Endothelial cell of umbilical vein (primary cell): ENCODE results near the gene KLK2. TPM values are rescaled to one million over a fixed set of nuclear protein-coding genes. Genes with fewer than 3 reads are reported as not detected.

ENCODE experiments used
- BruUV-seq: library from RNA; stranded (reverse); fragments of 400-500 nt; replicated peaks from 2 replicates; lab custom pipeline; 2021; lab: Mats Ljungman, UMichigan
- CTCF ChIA-PET: fragments of 300-600, 350-600 bp; sonication (Branson Sonifier 250); formaldehyde crosslinking; loops from one replicate; lab custom pipeline; 2021; ENCODE audit warnings: antibody characterized with exemption, inconsistent platforms; lab: Charles Lee
- POLR2A ChIA-PET: fragments of 300-600, 350-600 bp; sonication (Branson Sonifier 250); formaldehyde crosslinking; loops from one replicate; lab custom pipeline; 2021; ENCODE audit warnings: antibody characterized with exemption, inconsistent platforms; lab: Charles Lee
- DNase-seq: peaks from one replicate; pipeline ENCODE4 v3.0.0-alpha.2; 2011; ENCODE audit warnings: low read depth, low spot score
- FAIRE-seq: peaks from 2 replicates; lab custom pipeline; 2011; peaks lifted over from hg19 to GRCh38; lab: Jason Lieb, UNC
- H2AFZ ChIP-seq: 2 replicates; pipeline ENCODE4 v1.6.0; 2012; ENCODE audit warnings: low read depth, low read length, control low read depth, inconsistent platforms
- H3K27ac ChIP-seq: 2 replicates; pipeline ENCODE4 v1.5.1; 2011; ENCODE audit warnings: low read depth, mild to moderate bottlenecking, control low read depth, low read length, moderate library complexity; ENCODE audit not compliant: insufficient read depth
- H3K27me3 ChIP-seq, 2 experiments: 2 replicates each; pipeline versions ENCODE4 v1.6.0 to v1.6.1; 2011; ENCODE audit warnings: low read length in 2 of 2, mixed read lengths in 1 of 2; ENCODE audit not compliant: control insufficient read depth in 2 of 2, insufficient read depth in 2 of 2
- H3K36me3 ChIP-seq, 2 experiments: 2 replicates in 1 of 2; 3 replicates in 1 of 2; pipeline ENCODE4 v1.5.1; 2011; ENCODE audit warnings: low read length in 2 of 2, mild to moderate bottlenecking in 1 of 2, moderate library complexity in 1 of 2; ENCODE audit not compliant: control insufficient read depth in 2 of 2, insufficient read depth in 2 of 2; ENCODE audit errors: extremely low read depth in 1 of 2
- H3K4me1 ChIP-seq: 3 replicates; pipeline ENCODE4 v1.5.1; 2011; ENCODE audit warnings: mild to moderate bottlenecking, low read length; ENCODE audit not compliant: control insufficient read depth, insufficient read depth; ENCODE audit errors: extremely low read depth
- H3K4me2 ChIP-seq: 2 replicates; pipeline ENCODE4 v1.6.1; 2011; ENCODE audit warnings: low read length, control low read depth, mixed read lengths; ENCODE audit not compliant: insufficient read depth
- H3K4me3 ChIP-seq, 3 experiments: fragments of 200-600 bp in 1 of 3; sonication (generic), shearing (Covaris generic) in 1 of 3; replicated peaks in 1 of 3; 2 replicates each; pipeline ENCODE4 v1.5.1; 2011 to 2016; ENCODE audit warnings: control low read depth in 3 of 3, low read length in 3 of 3, mild to moderate bottlenecking in 2 of 3, inconsistent platforms in 1 of 3, low read depth in 1 of 3, moderate library complexity in 1 of 3; ENCODE audit not compliant: insufficient read depth in 1 of 3
- H3K79me2 ChIP-seq: 2 replicates; pipeline ENCODE4 v1.6.0; 2012; ENCODE audit warnings: low read length, inconsistent platforms; ENCODE audit not compliant: control insufficient read depth, insufficient read depth
- H3K9ac ChIP-seq: replicated peaks from 2 replicates; pipeline ENCODE3; 2011; ENCODE audit warnings: low read length, control low read depth; ENCODE audit not compliant: insufficient read depth; ENCODE audit errors: extremely low read depth
- H3K9me1 ChIP-seq: replicated peaks from 3 replicates; pipeline ENCODE4 v1.6.0; 2011; ENCODE audit warnings: mild to moderate bottlenecking, low read length; ENCODE audit not compliant: control insufficient read depth, insufficient read depth; ENCODE audit errors: extremely low read depth
- H3K9me3 ChIP-seq: replicated peaks from 2 replicates; pipeline ENCODE4 v1.5.1; 2012; ENCODE audit warnings: low read length, inconsistent platforms; ENCODE audit not compliant: control insufficient read depth, insufficient read depth
- H4K20me1 ChIP-seq: replicated peaks from 2 replicates; pipeline ENCODE3; 2011; ENCODE audit warnings: mild to moderate bottlenecking, low read length; ENCODE audit not compliant: control insufficient read depth, insufficient read depth; ENCODE audit errors: extremely low read depth
- EZH2 ChIP-seq: IDR thresholded peaks from 2 replicates; pipeline ENCODE4 v1.6.1; 2012; ENCODE audit warnings: borderline replicate concordance, low read depth, mild to moderate bottlenecking, moderate library complexity, low read length, inconsistent platforms; ENCODE audit not compliant: severe bottlenecking
- FOS ChIP-seq: IDR thresholded peaks from 2 replicates; pipeline ENCODE4 v1.6.1; 2011; ENCODE audit warnings: mild to moderate bottlenecking, low read length, moderate library complexity, borderline replicate concordance; ENCODE audit not compliant: insufficient read depth
- GATA2 ChIP-seq: IDR thresholded peaks from 2 replicates; pipeline ENCODE4 v1.7.0; 2011; ENCODE audit warnings: low read depth, mild to moderate bottlenecking, moderate library complexity, mixed read lengths, low read length; ENCODE audit not compliant: insufficient read length, insufficient read depth
- JUN ChIP-seq: IDR thresholded peaks from 2 replicates; pipeline ENCODE4 v1.6.1; 2011; ENCODE audit warnings: borderline replicate concordance, low read depth; ENCODE audit not compliant: insufficient read length, insufficient read depth
- MYC ChIP-seq: IDR thresholded peaks from one replicate; pipeline ENCODE4 v1.6.1; 2011; ENCODE audit warnings: mild to moderate bottlenecking, low read depth, low read length
- POLR2A ChIP-seq: IDR thresholded peaks from 2 replicates; pipeline ENCODE4 v1.6.1; 2012; ENCODE audit warnings: low read depth, mild to moderate bottlenecking, control low read depth, low read length
- POLR2AphosphoS5 ChIP-seq: IDR thresholded peaks from 2 replicates; pipeline ENCODE4 v1.6.1; 2012; ENCODE audit warnings: low read depth, mild to moderate bottlenecking, control low read depth, low read length, moderate library complexity; ENCODE audit not compliant: insufficient read depth
- dilution Hi-C: fragments of 300-500 bp; cut with MboI; formaldehyde crosslinking; loops from one replicate; pipeline ENCODE4 v1.15.0; 2019; ENCODE audit warnings: low sequenced_read_pairs; ENCODE audit not compliant: extremely low pct_ligation_motif_present
- intact Hi-C: fragments of 100-400 bp; cut with micrococcal nuclease; formaldehyde crosslinking; loops from one replicate; pipeline ENCODE4 v1.10.0; 2022
- polyA plus RNA-seq, 4 experiments: library from polyadenylated mRNA; depleted of rRNA in 3 of 4; stranded (reverse) in 3 of 4; unstranded in 1 of 4; fragments of >200 nt; gene quantifications; 2 replicates each; pipeline versions ENCODE4 v1.2.1 to v1.2.3, GENCODE V29; 2011 to 2012; ENCODE audit warnings: missing spikeins in 1 of 4
- total RNA-seq: library from RNA; stranded (reverse); gene quantifications from 2 replicates; pipeline ENCODE4 v1.2.3, GENCODE V29; 2021
- TF ChIP-seq, protein P1 (sequence below): IDR thresholded peaks from 2 replicates; pipeline ENCODE4 v1.6.1; 2011; ENCODE audit not compliant: insufficient read depth, insufficient read length
- TF ChIP-seq, protein P2 (sequence below), 2 donors: IDR thresholded peaks; 1 replicate in 1 of 2; 2 replicates in 1 of 2; pipeline ENCODE4 v1.5.1; 2011; ENCODE audit warnings: low read length in 2 of 2, mild to moderate bottlenecking in 2 of 2, moderate library complexity in 2 of 2, control low read depth in 1 of 2, inconsistent platforms in 1 of 2, low read depth in 1 of 2; ENCODE audit not compliant: insufficient read depth in 1 of 2; ENCODE audit errors: extremely low read depth in 1 of 2

Gene KLK2
- total and polyA plus RNA-seq, 2 donors (not counting 3 experiments of a cell fraction or from before 2014, with no cell fraction given): not detected

DNA sequence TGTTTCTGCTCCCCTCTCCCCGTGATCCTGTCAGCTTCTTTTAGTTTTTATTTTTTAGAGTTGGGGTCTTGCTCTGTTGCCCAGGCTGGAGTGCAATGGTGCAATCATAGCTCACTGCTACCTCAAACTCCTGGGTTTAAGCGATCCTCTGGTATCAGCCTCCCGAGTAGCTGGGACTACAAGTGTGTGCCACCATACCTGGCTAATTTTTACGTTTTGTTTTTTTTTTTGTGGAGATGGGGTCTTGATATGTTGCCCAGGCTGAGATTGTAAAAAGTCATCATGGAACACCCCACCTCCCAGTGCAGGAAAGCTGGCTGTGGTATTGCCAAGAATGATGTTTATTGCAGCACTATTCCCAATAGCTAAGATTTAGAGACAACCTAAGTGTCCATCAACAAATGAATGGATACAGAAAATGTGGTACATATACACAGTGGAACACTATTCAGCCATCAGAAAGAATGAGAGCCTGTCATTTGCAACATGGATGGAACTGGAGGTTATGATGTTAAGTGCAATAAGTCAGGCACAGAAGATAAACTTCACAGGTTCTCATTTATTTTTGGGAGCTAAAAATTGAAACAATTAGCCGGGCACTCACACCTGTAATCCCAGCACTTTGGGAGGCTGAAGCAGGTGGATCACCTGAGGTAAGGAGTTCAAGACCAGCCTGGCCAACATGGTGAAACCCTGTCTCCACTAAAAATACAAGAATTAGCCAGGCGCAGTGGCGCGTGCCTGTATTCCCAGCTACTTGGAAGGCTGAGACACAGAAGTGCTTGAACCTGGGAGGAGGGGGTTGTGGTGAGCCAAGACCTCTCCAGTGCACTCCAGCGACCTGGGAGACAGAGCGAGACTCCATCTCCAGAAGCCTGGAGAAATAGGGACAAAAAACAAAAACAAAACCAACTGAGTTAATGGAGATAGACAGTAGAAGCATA lies 33.3 kb upstream of the KLK2 start:
- CTCF ChIA-PET: interaction anchor here (0.6 to 1.7 kb wide), 3 partner anchors 82 to 564 kb away, joined by 3 to 6 read pairs (median 3); no protein-coding TSS in a partner anchor
- Histone ChIP-seq H3K4me1 (peaks cover 4% of the 10 kb centered on the region), H3K36me3 (no peaks in the 10 kb centered on the region), H3K4me2 (no peak overlapping the region), H3K79me2 (no peaks in the 10 kb centered on the region), H3K9me3 (no peaks in the 10 kb centered on the region), H3K9me1 (no peaks in the 10 kb centered on the region), H4K20me1 (no peaks in the 10 kb centered on the region), H3K27me3 (no peaks in the 10 kb centered on the region), H2AFZ (no peak overlapping the region), H3K4me3 (no peak overlapping the region), H3K9ac (no peak overlapping the region), H3K27ac (no peak overlapping the region)
- intact Hi-C loops: no loop called here
- FAIRE-seq: no peak
- POLR2A ChIA-PET: interaction anchor here (0.6 kb wide), 1 partner anchor 8 kb away, joined by 6 read pairs; no protein-coding TSS in a partner anchor
- TF ChIP-seq, protein P1, sequence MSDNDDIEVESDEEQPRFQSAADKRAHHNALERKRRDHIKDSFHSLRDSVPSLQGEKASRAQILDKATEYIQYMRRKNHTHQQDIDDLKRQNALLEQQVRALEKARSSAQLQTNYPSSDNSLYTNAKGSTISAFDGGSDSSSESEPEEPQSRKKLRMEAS: no peak
- no peak for TF ChIP-seq JUN
- TF ChIP-seq GATA2: no peak
- TF ChIP-seq POLR2A: no peak
- TF ChIP-seq FOS: no peak
- TF ChIP-seq POLR2AphosphoS5: no peak
- TF ChIP-seq, protein P2, sequence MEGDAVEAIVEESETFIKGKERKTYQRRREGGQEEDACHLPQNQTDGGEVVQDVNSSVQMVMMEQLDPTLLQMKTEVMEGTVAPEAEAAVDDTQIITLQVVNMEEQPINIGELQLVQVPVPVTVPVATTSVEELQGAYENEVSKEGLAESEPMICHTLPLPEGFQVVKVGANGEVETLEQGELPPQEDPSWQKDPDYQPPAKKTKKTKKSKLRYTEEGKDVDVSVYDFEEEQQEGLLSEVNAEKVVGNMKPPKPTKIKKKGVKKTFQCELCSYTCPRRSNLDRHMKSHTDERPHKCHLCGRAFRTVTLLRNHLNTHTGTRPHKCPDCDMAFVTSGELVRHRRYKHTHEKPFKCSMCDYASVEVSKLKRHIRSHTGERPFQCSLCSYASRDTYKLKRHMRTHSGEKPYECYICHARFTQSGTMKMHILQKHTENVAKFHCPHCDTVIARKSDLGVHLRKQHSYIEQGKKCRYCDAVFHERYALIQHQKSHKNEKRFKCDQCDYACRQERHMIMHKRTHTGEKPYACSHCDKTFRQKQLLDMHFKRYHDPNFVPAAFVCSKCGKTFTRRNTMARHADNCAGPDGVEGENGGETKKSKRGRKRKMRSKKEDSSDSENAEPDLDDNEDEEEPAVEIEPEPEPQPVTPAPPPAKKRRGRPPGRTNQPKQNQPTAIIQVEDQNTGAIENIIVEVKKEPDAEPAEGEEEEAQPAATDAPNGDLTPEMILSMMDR (IDR thresholded peaks at IDR 0.05; ENCODE audit: extremely low read depth in 1 of 2, insufficient read depth in 1 of 2, low read depth in 1 of 2, low read length in 2 of 2): no peak
- no peak for TF ChIP-seq MYC
- no peak for TF ChIP-seq EZH2
- no TSS peak for BruUV-seq
- dilution Hi-C loops: no loop called here
- DNase-seq: no peak
